Measurements from ENCODE around the gene PNPLA7.

- TF ChIP-seq POLR2AphosphoS5 (IDR thresholded peaks at IDR 0.05): no peak
- no peak for TF ChIP-seq CTCF (IDR thresholded peaks at IDR 0.05)
These were observed 85.8 kb downstream of the PNPLA7 start for GRCh38 chr9:137464291-137464999.

Data from stomach (tissue), 4 donors.